Loucy (cell line): ENCODE measurements around the gene LINS1.

Source experiments
- H2AFZ ChIP-seq: fragments of 200-600 bp; sonication (generic); 2 replicates; pipeline ENCODE4 v1.6.0; 2016; ENCODE audit warnings: antibody characterized with exemption, mild to moderate bottlenecking, low read length, moderate library complexity
- H3F3A ChIP-seq: fragments of 200-600 bp; 2 replicates; pipeline ENCODE4 v1.6.0; 2016; ENCODE audit warnings: antibody characterized with exemption, low read depth, mild to moderate bottlenecking
- H3K27me3 ChIP-seq: fragments of 200-600 bp; sonication (generic); 2 replicates; pipeline ENCODE4 v1.6.1; 2014; ENCODE audit warnings: low read length, mild to moderate bottlenecking; ENCODE audit not compliant: insufficient read depth, poor library complexity, severe bottlenecking
- H3K36me3 ChIP-seq: fragments of 200-600 bp; sonication (generic); 2 replicates; pipeline ENCODE4 v1.6.1; 2016; ENCODE audit warnings: low read length; ENCODE audit not compliant: insufficient read depth
- H3K4me1 ChIP-seq: fragments of 200-600 bp; sonication (generic); 2 replicates; pipeline ENCODE4 v1.5.1; 2014; ENCODE audit warnings: low read length, mild to moderate bottlenecking; ENCODE audit not compliant: insufficient read depth, poor library complexity, severe bottlenecking
- H3K4me2 ChIP-seq: fragments of 200-600 bp; sonication (generic); 2 replicates; pipeline ENCODE4 v1.6.0; 2014; ENCODE audit warnings: antibody characterized with exemption, low read length, low read depth, mild to moderate bottlenecking; ENCODE audit not compliant: poor library complexity, severe bottlenecking
- H3K4me3 ChIP-seq: fragments of 200-600 bp; sonication (generic); 2 replicates; pipeline ENCODE4 v1.5.1; 2014; ENCODE audit warnings: low read length, mild to moderate bottlenecking, mixed read lengths; ENCODE audit not compliant: poor library complexity, severe bottlenecking
- H3K79me2 ChIP-seq: fragments of 200-600 bp; sonication (generic); 2 replicates; pipeline ENCODE4 v1.6.1; 2014; ENCODE audit warnings: low read length; ENCODE audit not compliant: insufficient read depth
- H3K9ac ChIP-seq: fragments of 200-600 bp; sonication (generic); 2 replicates; pipeline ENCODE4 v1.6.0; 2014; ENCODE audit warnings: mild to moderate bottlenecking, low read depth, low read length, moderate library complexity; ENCODE audit not compliant: poor library complexity, severe bottlenecking
- H3K9me2 ChIP-seq: fragments of 200-600 bp; sonication (generic); replicated peaks from 2 replicates; pipeline ENCODE4 v1.6.1; 2016; ENCODE audit warnings: low read depth, low read length, mixed read lengths
- H3K9me3 ChIP-seq: fragments of 200-600 bp; sonication (generic); 2 replicates; pipeline ENCODE4 v1.6.1; 2014; ENCODE audit warnings: mild to moderate bottlenecking, antibody characterized with exemption, low read length, low read depth; ENCODE audit not compliant: insufficient read depth
- H4K20me1 ChIP-seq: fragments of 200-600 bp; sonication (generic); 2 replicates; pipeline ENCODE4 v1.6.0; 2014; ENCODE audit warnings: antibody characterized with exemption, low read length, mild to moderate bottlenecking; ENCODE audit not compliant: insufficient read depth, poor library complexity, severe bottlenecking
- EZH2phosphoT487 ChIP-seq: fragments of 200-600 bp; IDR thresholded peaks from 2 replicates; pipeline ENCODE4 v1.6.1; 2018; ENCODE audit warnings: antibody characterized with exemption, mild to moderate bottlenecking, moderate library complexity, borderline replicate concordance
- TF ChIP-seq, protein P1 (sequence below): fragments of 200-600 bp; sonication (generic); conservative IDR thresholded peaks from 2 replicates; pipeline ENCODE4 v1.5.1; 2014; ENCODE audit warnings: mild to moderate bottlenecking, antibody characterized with exemption, low read length

Gene LINS1

DNA sequence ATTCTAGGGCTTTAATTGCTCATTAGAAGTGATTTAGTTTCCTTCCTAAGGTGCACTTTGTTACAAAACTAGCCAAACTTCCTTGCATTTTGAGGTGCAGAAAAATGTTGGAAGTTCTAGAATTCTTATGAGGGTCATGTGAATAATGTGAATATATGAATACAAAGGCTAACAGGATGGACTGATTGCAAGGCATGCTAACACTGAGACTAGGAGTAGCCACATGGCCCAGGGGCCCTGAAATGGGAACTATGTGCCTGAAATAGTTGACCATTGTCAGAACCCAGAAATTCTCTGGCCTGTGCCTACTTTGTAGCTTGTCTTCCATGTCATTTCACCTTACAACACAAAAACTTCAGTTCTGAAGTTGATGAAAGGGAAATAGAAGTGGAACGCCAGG is 11.2 kb upstream of the LINS1 start:
- H2AFZ ChIP-seq: no peak overlapping the region
- H3K4me1 ChIP-seq: no peaks in the 10 kb centered on the region
- no peaks in the 10 kb centered on the region for H4K20me1 ChIP-seq
- no peak overlapping the region for H3K9ac ChIP-seq
- H3K9me2 ChIP-seq: no peaks in the 10 kb centered on the region
- H3F3A ChIP-seq: no peaks in the 10 kb centered on the region
- H3K36me3 ChIP-seq: peaks cover 39% of the 10 kb centered on the region; the same call in 1 of the 2 replicates
- H3K79me2 ChIP-seq: no peaks in the 10 kb centered on the region; the same call in 1 of the 2 replicates
- no peaks in the 10 kb centered on the region for H3K27me3 ChIP-seq
- TF ChIP-seq, protein P1, sequence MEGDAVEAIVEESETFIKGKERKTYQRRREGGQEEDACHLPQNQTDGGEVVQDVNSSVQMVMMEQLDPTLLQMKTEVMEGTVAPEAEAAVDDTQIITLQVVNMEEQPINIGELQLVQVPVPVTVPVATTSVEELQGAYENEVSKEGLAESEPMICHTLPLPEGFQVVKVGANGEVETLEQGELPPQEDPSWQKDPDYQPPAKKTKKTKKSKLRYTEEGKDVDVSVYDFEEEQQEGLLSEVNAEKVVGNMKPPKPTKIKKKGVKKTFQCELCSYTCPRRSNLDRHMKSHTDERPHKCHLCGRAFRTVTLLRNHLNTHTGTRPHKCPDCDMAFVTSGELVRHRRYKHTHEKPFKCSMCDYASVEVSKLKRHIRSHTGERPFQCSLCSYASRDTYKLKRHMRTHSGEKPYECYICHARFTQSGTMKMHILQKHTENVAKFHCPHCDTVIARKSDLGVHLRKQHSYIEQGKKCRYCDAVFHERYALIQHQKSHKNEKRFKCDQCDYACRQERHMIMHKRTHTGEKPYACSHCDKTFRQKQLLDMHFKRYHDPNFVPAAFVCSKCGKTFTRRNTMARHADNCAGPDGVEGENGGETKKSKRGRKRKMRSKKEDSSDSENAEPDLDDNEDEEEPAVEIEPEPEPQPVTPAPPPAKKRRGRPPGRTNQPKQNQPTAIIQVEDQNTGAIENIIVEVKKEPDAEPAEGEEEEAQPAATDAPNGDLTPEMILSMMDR: no peak
- no peak for TF ChIP-seq EZH2phosphoT487
- no peaks in the 10 kb centered on the region for H3K9me3 ChIP-seq
- H3K4me3 ChIP-seq: no peak overlapping the region
- no peak overlapping the region for H3K4me2 ChIP-seq

DNA sequence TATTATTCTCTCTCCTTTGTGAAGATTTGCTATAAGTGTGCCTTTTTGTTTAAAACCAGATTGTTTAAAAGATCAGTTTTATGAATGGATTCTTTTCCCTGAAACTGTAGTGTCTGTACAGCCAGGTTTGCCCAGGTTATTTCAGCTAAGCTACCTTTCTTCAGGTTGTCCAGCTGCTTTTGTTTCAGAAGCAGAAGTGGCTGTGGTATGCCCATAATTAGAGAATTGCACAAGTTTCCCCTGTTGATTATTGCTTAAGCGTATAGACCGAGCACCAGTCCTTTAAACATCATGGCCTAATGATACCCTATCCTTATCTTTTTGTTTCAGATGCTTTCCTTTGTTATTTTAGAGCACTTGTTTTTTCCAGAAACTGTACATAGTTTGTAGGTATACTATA is 10.6 kb upstream of the LINS1 start:
- no peaks in the 10 kb centered on the region for H3K9me3 ChIP-seq
- H3K9me2 ChIP-seq: no peaks in the 10 kb centered on the region
- peaks cover 39% of the 10 kb centered on the region; the same call in 1 of the 2 replicates for H3K36me3 ChIP-seq

DNA sequence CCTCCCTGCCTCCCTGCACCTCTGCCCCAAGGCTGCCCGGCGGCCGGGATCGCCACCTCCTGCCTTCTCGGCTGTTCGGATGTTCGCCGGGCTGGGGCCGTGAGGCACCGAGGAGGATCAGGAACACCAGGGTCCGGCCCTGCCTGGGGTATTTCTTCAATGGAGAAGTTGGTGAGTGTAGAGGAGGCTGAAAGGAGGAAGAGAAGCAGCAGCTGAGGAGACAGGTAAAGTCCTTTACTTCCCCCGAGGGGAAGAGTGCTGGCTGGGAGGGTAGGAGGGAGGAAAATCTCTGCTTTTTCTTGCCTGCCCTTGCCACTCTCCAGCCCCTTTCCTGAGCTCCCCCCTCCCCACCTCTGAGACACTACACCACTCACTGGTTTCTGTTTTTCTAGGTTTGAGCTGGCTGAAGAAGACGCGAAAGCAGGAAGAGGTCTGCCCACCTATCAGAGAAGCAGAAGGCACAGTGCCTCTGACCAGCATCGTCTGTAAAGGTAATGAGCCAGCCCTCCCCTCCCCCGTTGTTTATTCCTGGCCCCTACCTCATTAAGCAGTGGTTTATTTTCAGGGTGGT is 924 bp upstream of the LINS1 start:
- Histone ChIP-seq H3K27me3 (no peaks in the 10 kb centered on the region), H3K9me2 (no peaks in the 10 kb centered on the region), H3F3A (no peaks in the 10 kb centered on the region), H3K79me2 (peaks cover 76% of the 10 kb centered on the region; the same call in 1 of the 2 replicates), H3K4me2 (peak overlapping the region; percentile 85), H3K9me3 (no peaks in the 10 kb centered on the region), H2AFZ (peak overlapping the region; percentile 82), H4K20me1 (no peaks in the 10 kb centered on the region), H3K9ac (peak overlapping the region; percentile 78), H3K36me3 (no peaks in the 10 kb centered on the region), H3K4me3 (peak overlapping the region; percentile 93), H3K4me1 (peaks cover 35% of the 10 kb centered on the region)
- no peak for TF ChIP-seq EZH2phosphoT487
- TF ChIP-seq, protein P1: no peak

More for the DNA sequence above, 10.6 kb upstream of the LINS1 start:
- no peaks in the 10 kb centered on the region for H3K4me1 ChIP-seq
- no peak overlapping the region for H3K9ac ChIP-seq
- H3K4me3 ChIP-seq: no peak overlapping the region
- TF ChIP-seq EZH2phosphoT487: no peak
- TF ChIP-seq, protein P1: no peak
- no peak overlapping the region for H3K4me2 ChIP-seq
- H3K27me3 ChIP-seq: no peaks in the 10 kb centered on the region
- no peaks in the 10 kb centered on the region for H3F3A ChIP-seq
- no peaks in the 10 kb centered on the region; the same call in 1 of the 2 replicates for H3K79me2 ChIP-seq
- H4K20me1 ChIP-seq: no peaks in the 10 kb centered on the region
- no peak overlapping the region for H2AFZ ChIP-seq
